HL-60 (cell line): ENCODE measurements around the gene GABRR2.

Experiments used
- DNase-seq, 2 experiments: peaks; one replicate each; pipeline ENCODE4 v3.0.0-alpha.2; 2010 to 2020; ENCODE audit warnings: low read depth in 1 of 2, low spot score in 1 of 2
- H3K27ac ChIP-seq: fragments of 250-450 bp; sonication (Bioruptor Pico); replicated peaks from 2 replicates; pipeline ENCODE4 v1.5.1; 2020; ENCODE audit warnings: mild to moderate bottlenecking, moderate library complexity
- H3K27me3 ChIP-seq: fragments of 250-450 bp; sonication (Bioruptor Pico); 2 replicates; pipeline ENCODE4 v1.5.1; 2021; ENCODE audit warnings: mild to moderate bottlenecking, moderate library complexity; ENCODE audit not compliant: insufficient read depth, poor library complexity, severe bottlenecking
- H3K4me3 ChIP-seq: replicated peaks from 2 replicates; pipeline ENCODE4 v1.5.1; 2011; ENCODE audit warnings: mild to moderate bottlenecking, control low read depth, low read length; ENCODE audit not compliant: insufficient read depth
- GABPA ChIP-seq: IDR thresholded peaks from 2 replicates; pipeline ENCODE4 v1.6.1; 2012; ENCODE audit warnings: low read depth
- POLR2AphosphoS5 ChIP-seq: IDR thresholded peaks from 2 replicates; pipeline ENCODE4 v1.6.1; 2012; ENCODE audit warnings: low read depth
- SPI1 ChIP-seq: IDR thresholded peaks from 2 replicates; pipeline ENCODE4 v1.6.1; 2012; ENCODE audit warnings: low read depth, mild to moderate bottlenecking, borderline replicate concordance
- TF ChIP-seq, protein P1 (sequence below): IDR thresholded peaks from 2 replicates; pipeline ENCODE4 v1.6.1; 2012; ENCODE audit warnings: low read depth; ENCODE audit not compliant: insufficient replicate concordance
- TF ChIP-seq, protein P2 (sequence below): IDR thresholded peaks from one replicate; pipeline ENCODE4 v1.5.1; 2011; ENCODE audit warnings: low read length, control low read depth, inconsistent platforms; ENCODE audit not compliant: insufficient read depth

GABRR2 gene

DNA sequence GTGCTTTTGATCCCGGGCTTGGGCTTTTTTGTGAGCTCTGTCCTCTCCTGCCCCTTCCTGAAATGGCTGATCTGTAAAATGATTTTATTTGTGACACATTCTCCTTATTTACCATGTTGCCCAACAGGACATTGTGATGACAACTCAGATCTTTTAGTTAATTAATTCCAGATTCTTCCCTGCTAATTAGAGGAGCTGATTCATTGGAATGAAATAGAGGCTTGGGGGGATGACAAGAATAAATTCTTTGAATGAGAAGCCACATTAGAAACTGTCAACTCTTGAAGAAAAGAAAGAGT, 71.8 kb downstream of the GABRR2 start:
- no peak overlapping the region for H3K4me3 ChIP-seq
- H3K27me3 ChIP-seq, result no peaks in the 10 kb centered on the region
- DNase-seq, result no peak
- TF ChIP-seq, protein P1, sequence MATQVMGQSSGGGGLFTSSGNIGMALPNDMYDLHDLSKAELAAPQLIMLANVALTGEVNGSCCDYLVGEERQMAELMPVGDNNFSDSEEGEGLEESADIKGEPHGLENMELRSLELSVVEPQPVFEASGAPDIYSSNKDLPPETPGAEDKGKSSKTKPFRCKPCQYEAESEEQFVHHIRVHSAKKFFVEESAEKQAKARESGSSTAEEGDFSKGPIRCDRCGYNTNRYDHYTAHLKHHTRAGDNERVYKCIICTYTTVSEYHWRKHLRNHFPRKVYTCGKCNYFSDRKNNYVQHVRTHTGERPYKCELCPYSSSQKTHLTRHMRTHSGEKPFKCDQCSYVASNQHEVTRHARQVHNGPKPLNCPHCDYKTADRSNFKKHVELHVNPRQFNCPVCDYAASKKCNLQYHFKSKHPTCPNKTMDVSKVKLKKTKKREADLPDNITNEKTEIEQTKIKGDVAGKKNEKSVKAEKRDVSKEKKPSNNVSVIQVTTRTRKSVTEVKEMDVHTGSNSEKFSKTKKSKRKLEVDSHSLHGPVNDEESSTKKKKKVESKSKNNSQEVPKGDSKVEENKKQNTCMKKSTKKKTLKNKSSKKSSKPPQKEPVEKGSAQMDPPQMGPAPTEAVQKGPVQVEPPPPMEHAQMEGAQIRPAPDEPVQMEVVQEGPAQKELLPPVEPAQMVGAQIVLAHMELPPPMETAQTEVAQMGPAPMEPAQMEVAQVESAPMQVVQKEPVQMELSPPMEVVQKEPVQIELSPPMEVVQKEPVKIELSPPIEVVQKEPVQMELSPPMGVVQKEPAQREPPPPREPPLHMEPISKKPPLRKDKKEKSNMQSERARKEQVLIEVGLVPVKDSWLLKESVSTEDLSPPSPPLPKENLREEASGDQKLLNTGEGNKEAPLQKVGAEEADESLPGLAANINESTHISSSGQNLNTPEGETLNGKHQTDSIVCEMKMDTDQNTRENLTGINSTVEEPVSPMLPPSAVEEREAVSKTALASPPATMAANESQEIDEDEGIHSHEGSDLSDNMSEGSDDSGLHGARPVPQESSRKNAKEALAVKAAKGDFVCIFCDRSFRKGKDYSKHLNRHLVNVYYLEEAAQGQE, result no peak
- no peak for TF ChIP-seq POLR2AphosphoS5
- no peak for TF ChIP-seq SPI1
- TF ChIP-seq GABPA, result no peak
- H3K27ac ChIP-seq, result no peak overlapping the region

DNA sequence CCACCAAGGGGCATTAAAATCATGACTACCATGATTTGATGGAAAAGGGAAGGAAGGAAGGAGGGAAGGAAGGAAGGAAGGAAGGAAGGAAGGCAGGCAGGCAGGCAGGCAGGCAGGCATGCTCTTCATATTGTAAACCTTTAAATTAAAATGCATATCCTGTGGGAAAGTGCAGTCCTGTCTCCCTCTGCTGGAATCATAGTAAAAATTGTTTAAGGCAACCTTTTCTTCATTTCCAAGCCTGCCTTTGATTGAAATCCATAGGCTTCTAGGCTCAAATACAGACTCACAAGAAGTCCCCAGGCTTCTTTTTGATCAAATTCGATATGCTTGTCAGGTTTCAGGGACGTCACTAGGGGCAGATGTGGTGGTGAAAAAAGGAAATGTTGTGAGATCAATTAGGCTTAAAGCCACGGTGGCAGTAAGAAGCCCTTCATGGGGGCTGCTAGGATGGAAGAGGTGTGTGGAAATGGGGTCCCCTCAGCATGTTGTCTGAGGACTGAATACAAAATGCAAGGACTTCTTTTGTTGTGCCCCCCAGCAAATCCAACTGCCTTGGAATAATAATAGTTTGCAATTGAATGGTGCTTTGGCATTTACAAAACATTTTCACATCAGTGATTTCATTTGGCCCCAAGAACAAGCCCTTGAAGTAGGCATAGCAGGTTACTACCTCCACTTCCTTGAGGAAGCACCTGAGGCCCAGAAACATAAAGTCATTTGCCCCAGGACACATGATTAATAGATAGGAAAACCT, 72.3 kb downstream of the GABRR2 start:
- Histone ChIP-seq H3K27me3 (no peaks in the 10 kb centered on the region), H3K4me3 (no peak overlapping the region), H3K27ac (no peak overlapping the region)
- TF ChIP-seq SPI1, result no peak
- TF ChIP-seq, protein P2, sequence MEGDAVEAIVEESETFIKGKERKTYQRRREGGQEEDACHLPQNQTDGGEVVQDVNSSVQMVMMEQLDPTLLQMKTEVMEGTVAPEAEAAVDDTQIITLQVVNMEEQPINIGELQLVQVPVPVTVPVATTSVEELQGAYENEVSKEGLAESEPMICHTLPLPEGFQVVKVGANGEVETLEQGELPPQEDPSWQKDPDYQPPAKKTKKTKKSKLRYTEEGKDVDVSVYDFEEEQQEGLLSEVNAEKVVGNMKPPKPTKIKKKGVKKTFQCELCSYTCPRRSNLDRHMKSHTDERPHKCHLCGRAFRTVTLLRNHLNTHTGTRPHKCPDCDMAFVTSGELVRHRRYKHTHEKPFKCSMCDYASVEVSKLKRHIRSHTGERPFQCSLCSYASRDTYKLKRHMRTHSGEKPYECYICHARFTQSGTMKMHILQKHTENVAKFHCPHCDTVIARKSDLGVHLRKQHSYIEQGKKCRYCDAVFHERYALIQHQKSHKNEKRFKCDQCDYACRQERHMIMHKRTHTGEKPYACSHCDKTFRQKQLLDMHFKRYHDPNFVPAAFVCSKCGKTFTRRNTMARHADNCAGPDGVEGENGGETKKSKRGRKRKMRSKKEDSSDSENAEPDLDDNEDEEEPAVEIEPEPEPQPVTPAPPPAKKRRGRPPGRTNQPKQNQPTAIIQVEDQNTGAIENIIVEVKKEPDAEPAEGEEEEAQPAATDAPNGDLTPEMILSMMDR, result peak; percentile 15
- peak in 1 of 2 experiments; percentile 37 for DNase-seq

DNA sequence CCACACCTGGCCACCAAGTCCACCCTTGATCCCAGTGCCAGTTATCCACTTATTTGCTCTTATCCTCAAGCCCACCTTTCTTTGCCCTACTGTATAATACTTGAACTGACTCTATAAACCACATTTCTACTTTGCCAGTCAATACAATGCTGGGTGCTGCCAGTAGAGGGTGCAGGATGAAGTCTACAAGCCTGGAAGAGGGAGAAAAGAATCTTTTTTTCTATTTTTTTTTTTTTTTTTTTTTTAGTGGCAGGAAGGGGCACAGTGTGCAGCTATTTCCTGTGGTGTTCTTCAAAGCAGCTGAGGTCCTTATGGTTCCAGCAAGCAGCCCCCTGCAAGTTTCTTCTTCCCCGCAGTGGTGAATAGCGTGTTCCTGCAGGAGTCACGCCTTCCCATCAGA, 75.8 kb downstream of the GABRR2 start:
- H3K4me3 ChIP-seq, result no peak overlapping the region
- no peak overlapping the region for H3K27ac ChIP-seq
- no peaks in the 10 kb centered on the region for H3K27me3 ChIP-seq
- peak in 1 of 2 experiments; percentile 18 for DNase-seq
- TF ChIP-seq, protein P2, result peak; percentile 37
- TF ChIP-seq, protein P1, result no peak

DNA sequence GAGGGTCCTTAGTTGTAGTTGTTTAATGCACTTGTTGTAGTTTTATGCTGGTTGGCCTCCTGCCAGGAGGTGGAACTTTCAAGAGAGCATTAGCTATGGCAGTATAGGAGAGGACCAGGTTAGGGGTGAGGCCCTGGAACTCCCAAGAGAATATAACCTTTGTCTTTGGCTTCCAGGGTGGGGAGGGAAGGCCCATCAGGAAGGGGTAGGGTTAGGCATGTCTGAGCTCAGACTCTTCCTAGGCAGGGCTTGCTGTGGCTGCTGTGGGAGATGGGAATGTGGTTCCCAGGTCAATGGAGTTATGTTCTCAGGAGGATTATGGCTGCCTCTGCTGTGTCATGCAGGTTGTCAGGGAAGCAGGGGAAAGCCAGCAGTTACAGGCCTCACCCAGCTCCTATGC, 77.9 kb downstream of the GABRR2 start:
- TF ChIP-seq, protein P1, result no peak
- TF ChIP-seq POLR2AphosphoS5 (no peak), GABPA (no peak), SPI1 (no peak)
- TF ChIP-seq, protein P2, result no peak
- Histone ChIP-seq H3K4me3 (no peak overlapping the region), H3K27me3 (no peaks in the 10 kb centered on the region), H3K27ac (no peak overlapping the region)
- no peak for DNase-seq
